H1 (cell line): ENCODE results near the gene RPUSD2. TPM values are rescaled to one million over a fixed set of nuclear protein-coding genes. Genes with fewer than 3 reads are reported as not detected.

Source experiments
- CTCF ChIA-PET: fragments of 300-600 bp; sonication (Branson Sonifier 250); formaldehyde crosslinking; loops from one replicate; lab custom pipeline; 2021; ENCODE audit not compliant: partially characterized antibody; lab: Charles Lee
- POLR2A ChIA-PET: fragments of 300-600 bp; sonication (Branson Sonifier 250); formaldehyde crosslinking; loops from one replicate; lab custom pipeline; 2021; ENCODE audit warnings: inconsistent platforms; ENCODE audit not compliant: partially characterized antibody; lab: Charles Lee
- DNase-seq, 2 experiments: peaks; one replicate each; pipeline versions ENCODE4 v3.0.0 to v3.0.0-alpha.2; 2010 to 2022; ENCODE audit warnings: low spot score in 2 of 2, low read depth in 1 of 2, mixed read lengths in 1 of 2
- FAIRE-seq: peaks from 2 replicates; lab custom pipeline; 2011; peaks lifted over from hg19 to GRCh38; lab: Jason Lieb, UNC
- H2AFZ ChIP-seq: 2 replicates; pipeline ENCODE4 v1.8.1; 2012; ENCODE audit warnings: low read length, inconsistent platforms
- H2AK5ac ChIP-seq: 2 replicates; pipeline ENCODE4 v1.6.1; 2013; ENCODE audit warnings: low read depth, low read length
- H2BK120ac ChIP-seq: replicated peaks from 2 replicates; pipeline ENCODE3; 2013; ENCODE audit warnings: low read depth, low read length, inconsistent platforms
- H2BK12ac ChIP-seq: 2 replicates; pipeline ENCODE4 v1.6.1; 2013; ENCODE audit warnings: low read depth, low read length
- H2BK15ac ChIP-seq: 2 replicates; pipeline ENCODE4 v1.6.1; 2013; ENCODE audit warnings: low read length
- H2BK20ac ChIP-seq: 2 replicates; pipeline ENCODE4 v1.6.1; 2013; ENCODE audit warnings: low read length
- H2BK5ac ChIP-seq: 2 replicates; pipeline ENCODE4 v1.6.1; 2013; ENCODE audit warnings: low read depth, low read length
- H3K14ac ChIP-seq: 2 replicates; pipeline ENCODE4 v1.6.1; 2013; ENCODE audit warnings: inconsistent platforms; ENCODE audit not compliant: insufficient read length
- H3K18ac ChIP-seq: 2 replicates; pipeline ENCODE4 v1.6.1; 2013; ENCODE audit warnings: low read length; ENCODE audit errors: extremely low read depth
- H3K23ac ChIP-seq: 2 replicates; pipeline ENCODE4 v1.6.1; 2013; ENCODE audit warnings: inconsistent platforms; ENCODE audit not compliant: insufficient read length
- H3K23me2 ChIP-seq: 2 replicates; pipeline ENCODE4 v1.6.1; 2013; ENCODE audit warnings: low read depth, low read length
- H3K27ac ChIP-seq: 2 replicates; pipeline ENCODE4 v1.6.1; 2011; ENCODE audit warnings: low read depth, low read length, inconsistent platforms
- H3K27me3 ChIP-seq, 4 experiments: replicated peaks in 1 of 4; 1 replicate in 1 of 4; 2 replicates in 3 of 4; pipeline versions ENCODE4 v1.6.1 to v1.8.1; 2011 to 2013; ENCODE audit warnings: low read length in 3 of 4, mild to moderate bottlenecking in 3 of 4, inconsistent platforms in 2 of 4, mixed read lengths in 2 of 4, moderate library complexity in 1 of 4; ENCODE audit not compliant: control insufficient read depth in 3 of 4, insufficient read depth in 3 of 4; ENCODE audit errors: extremely low read depth in 1 of 4
- H3K36me3 ChIP-seq, 4 experiments: 2 replicates each; pipeline versions ENCODE4 v1.6.1 to v1.8.1; 2011 to 2013; ENCODE audit warnings: mild to moderate bottlenecking in 4 of 4, low read length in 3 of 4, moderate library complexity in 2 of 4, control low read depth in 1 of 4, inconsistent platforms in 1 of 4; ENCODE audit not compliant: insufficient read depth in 4 of 4, control insufficient read depth in 2 of 4
- H3K4ac ChIP-seq: replicated peaks from 2 replicates; pipeline ENCODE3; 2013; ENCODE audit warnings: low read length, low read depth, mixed read lengths, inconsistent platforms; ENCODE audit not compliant: insufficient read length
- H3K4me1 ChIP-seq, 4 experiments: replicated peaks in 1 of 4; 1 replicate in 1 of 4; 2 replicates in 3 of 4; pipeline versions ENCODE4 v1.6.1 to v1.8.1; 2011 to 2013; ENCODE audit warnings: low read length in 3 of 4, inconsistent platforms in 2 of 4, mixed read lengths in 1 of 4; ENCODE audit not compliant: insufficient read depth in 4 of 4, control insufficient read depth in 3 of 4
- H3K4me2 ChIP-seq, 2 experiments: 2 replicates each; pipeline versions ENCODE4 v1.6.1 to v1.8.1; 2011 to 2013; ENCODE audit warnings: low read depth in 2 of 2, low read length in 2 of 2, control low read depth in 1 of 2, inconsistent platforms in 1 of 2, mild to moderate bottlenecking in 1 of 2; ENCODE audit not compliant: insufficient read depth in 1 of 2
- H3K4me3 ChIP-seq, 4 experiments: fragments of 200-600, 300-600 bp in 1 of 4; sonication (generic), shearing (Covaris generic), sonication (Bioruptor Twin) in 1 of 4; 2 replicates each; pipeline versions ENCODE4 v1.5.1 to v1.8.1; 2011 to 2016; ENCODE audit warnings: low read length in 4 of 4, low read depth in 3 of 4, control low read depth in 2 of 4, inconsistent platforms in 2 of 4, mild to moderate bottlenecking in 2 of 4, mixed read lengths in 1 of 4, moderate library complexity in 1 of 4; ENCODE audit not compliant: insufficient read depth in 2 of 4; ENCODE audit errors: extremely low read depth in 1 of 4
- H3K56ac ChIP-seq: replicated peaks from 2 replicates; pipeline ENCODE3; 2013; ENCODE audit warnings: low read depth, mild to moderate bottlenecking, mixed read lengths, low read length, inconsistent platforms; ENCODE audit not compliant: insufficient read length
- H3K79me1 ChIP-seq: 2 replicates; pipeline ENCODE4 v1.6.1; 2013; ENCODE audit warnings: low read depth, low read length, control low read depth
- H3K79me2 ChIP-seq, 2 experiments: 2 replicates each; pipeline versions ENCODE4 v1.6.1 to v1.8.1; 2012 to 2013; ENCODE audit warnings: low read length in 2 of 2, mild to moderate bottlenecking in 2 of 2, inconsistent platforms in 1 of 2; ENCODE audit not compliant: insufficient read depth in 2 of 2, control insufficient read depth in 1 of 2
- H3K9ac ChIP-seq, 4 experiments: replicated peaks in 1 of 4; 1 replicate in 1 of 4; 2 replicates in 3 of 4; pipeline versions ENCODE4 v1.6.1 to v1.8.1; 2011 to 2013; ENCODE audit warnings: low read depth in 3 of 4, low read length in 3 of 4, control low read depth in 2 of 4, mild to moderate bottlenecking in 2 of 4, moderate library complexity in 2 of 4, inconsistent platforms in 1 of 4; ENCODE audit errors: extremely low read depth in 1 of 4
- H3K9me3 ChIP-seq, 2 experiments: 2 replicates each; pipeline versions ENCODE4 v1.6.1 to v1.8.1; 2012 to 2013; ENCODE audit warnings: mild to moderate bottlenecking in 2 of 2, moderate library complexity in 2 of 2, control low read depth in 1 of 2, inconsistent platforms in 1 of 2, low read depth in 1 of 2, low read length in 1 of 2, mixed read lengths in 1 of 2; ENCODE audit not compliant: insufficient read depth in 2 of 2
- H4K20me1 ChIP-seq, 2 experiments: replicated peaks in 1 of 2; 2 replicates each; pipeline versions ENCODE3 to v1.8.1; 2011 to 2013; ENCODE audit warnings: inconsistent platforms in 2 of 2, low read length in 2 of 2, mild to moderate bottlenecking in 1 of 2; ENCODE audit not compliant: insufficient read depth in 2 of 2, control insufficient read depth in 1 of 2
- H4K5ac ChIP-seq: 2 replicates; pipeline ENCODE4 v1.6.1; 2013; ENCODE audit warnings: low read length, low read depth, mixed read lengths, inconsistent platforms; ENCODE audit not compliant: insufficient read length
- H4K8ac ChIP-seq: 2 replicates; pipeline ENCODE4 v1.8.0; 2013; ENCODE audit warnings: mild to moderate bottlenecking, moderate library complexity, low read length, inconsistent platforms; ENCODE audit not compliant: insufficient read depth; ENCODE audit errors: extremely low read depth
- H4K91ac ChIP-seq: replicated peaks from 2 replicates; pipeline ENCODE3; 2013; ENCODE audit warnings: low read length, mixed read lengths, inconsistent platforms; ENCODE audit not compliant: insufficient read length
- WGBS, 2 experiments: shearing (Covaris generic) in 1 of 2; methylation state at CpG; one replicate each; pipeline versions ENCODE4 v1.1.6 to v1.1.7; 2013 to 2015; ENCODE audit warnings: low lambda C conversion rate in 2 of 2, mixed read lengths in 2 of 2, inconsistent platforms in 1 of 2, low coverage in 1 of 2, missing lambda C conversion rate in 1 of 2; ENCODE audit not compliant: insufficient replicate concordance in 2 of 2, insufficient coverage in 1 of 2, insufficient read length in 1 of 2; ENCODE audit errors: extremely low coverage in 1 of 2, missing lambda C conversion rate in 1 of 2; 5-methylcytosine and 5-hydroxymethylcytosine counted together
- polyA plus RNA-seq, 7 experiments: library from polyadenylated mRNA; depleted of rRNA in 3 of 7; stranded (reverse) in 5 of 7; unstranded in 2 of 7; fragments of >200 nt in 5 of 7; fragments of 200-250 nt in 2 of 7; gene quantifications; 1 replicate in 5 of 7; 2 replicates in 1 of 7; 4 replicates in 1 of 7; pipeline versions ENCODE4 v1.2.1 to v1.2.3, GENCODE V29; 2011 to 2013; ENCODE audit warnings: missing spikeins in 2 of 7, mixed read lengths in 2 of 7
- total RNA-seq: library from RNA; stranded (reverse); fragmentation: NEBNext Ultra II Directional; extraction: Animal tissue kit (Norgen Biotek cat#: 25700); gene quantifications from 2 replicates; pipeline ENCODE4 v1.2.1, GENCODE V29; 2021

The RPUSD2 gene
- total and polyA plus RNA-seq, 2 of the 8 experiments (the other 6 are each of a cell fraction or from before 2014, with no cell fraction given) = 14.5 to 28.5 TPM

DNA sequence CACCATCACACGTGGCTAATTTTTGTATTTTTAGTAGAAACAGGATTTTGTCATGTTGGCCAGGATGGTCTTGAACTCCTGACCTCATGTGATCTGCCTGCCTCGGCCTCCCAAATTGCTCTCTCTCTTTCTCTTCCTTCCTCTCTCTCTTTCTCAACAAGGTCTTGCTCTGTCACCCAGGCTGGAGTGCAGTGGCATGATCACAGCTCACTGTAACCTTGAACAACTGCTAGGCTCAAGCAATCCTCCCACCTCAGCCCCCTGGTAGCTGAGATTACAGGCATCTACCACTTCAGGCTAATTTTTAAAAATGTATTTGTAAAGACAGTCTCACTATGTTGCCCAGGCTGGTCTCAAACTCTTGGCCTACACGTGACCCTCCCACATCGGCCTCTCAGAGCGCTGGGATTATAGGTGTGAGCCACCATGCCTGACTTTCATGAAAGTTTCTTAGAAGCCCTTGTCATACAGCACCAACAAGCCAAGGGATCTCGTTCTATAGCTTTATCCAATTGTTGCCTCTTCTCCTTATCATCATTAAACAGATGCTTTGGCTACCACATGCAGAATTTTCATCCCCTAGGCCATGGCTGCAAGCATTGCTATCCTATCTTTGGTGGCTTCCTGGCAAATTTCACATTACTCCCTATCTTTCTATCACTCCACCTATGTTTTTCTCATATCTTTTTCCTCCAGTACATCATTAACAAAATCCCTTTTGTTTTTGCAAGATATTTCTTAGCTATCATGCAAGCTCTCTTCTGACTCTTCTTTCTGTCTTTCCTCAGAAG is 10.0 kb upstream of the RPUSD2 start:
- CTCF ChIA-PET = interaction anchor here (1.2 to 1.5 kb wide), 2 partner anchors 13 to 15 kb away, joined by 3 read pairs; no protein-coding TSS in a partner anchor
- H3K27ac ChIP-seq = no peak overlapping the region
- no peak overlapping the region for H3K4ac ChIP-seq
- no peak overlapping the region for H2BK5ac ChIP-seq
- no peak overlapping the region for H3K4me2 ChIP-seq
- H3K23ac ChIP-seq = no peak overlapping the region
- H4K8ac ChIP-seq = no peak overlapping the region
- H4K20me1 ChIP-seq = no peaks in the 10 kb centered on the region
- no peak overlapping the region for H3K14ac ChIP-seq
- DNase-seq (no peak), FAIRE-seq (no peak)
- H3K4me3 ChIP-seq = no peak overlapping the region
- no peak overlapping the region for H4K5ac ChIP-seq
- H2BK20ac ChIP-seq = no peak overlapping the region
- no peak overlapping the region for H2AK5ac ChIP-seq
- no peak overlapping the region for H4K91ac ChIP-seq
- H2BK120ac ChIP-seq = no peak overlapping the region
- WGBS, 2 experiments = 91% methylated on average over 6 of the region's 6 CpGs; no CpG with 5 or more reads in 1 of the 2 experiments
- no peaks in the 10 kb centered on the region for H3K27me3 ChIP-seq
- H3K4me1 ChIP-seq = peaks cover under 1 to 12% (median 5%) of the 10 kb centered on the region in 4 experiments; a peak in 6 of 7 replicates
- no peaks in the 10 kb centered on the region for H3K9me3 ChIP-seq
- H3K36me3 ChIP-seq = peaks cover 0 to 4% (median 0%) of the 10 kb centered on the region in 4 experiments; a peak in 1 of 8 replicates
- no peak overlapping the region for H3K9ac ChIP-seq
- H2BK12ac ChIP-seq = no peak overlapping the region
- no peaks in the 10 kb centered on the region for H3K79me2 ChIP-seq
- H2BK15ac ChIP-seq = no peak overlapping the region
- H3K23me2 ChIP-seq = no peaks in the 10 kb centered on the region; the same call in 1 of the 2 replicates
- H2AFZ ChIP-seq = no peak overlapping the region
- H3K79me1 ChIP-seq = 0 out of 2 replicates have a peak, but pooled peaks cover 2% of the 10 kb centered on the region
- H3K56ac ChIP-seq = no peak overlapping the region
- no peak overlapping the region for H3K18ac ChIP-seq
- POLR2A ChIA-PET = interaction anchor here (1.3 kb wide), 1 partner anchor 10 kb away, joined by 5 read pairs; the partner anchor contains the start of gene RPUSD2
